Peyer's patch (tissue), 4 donors: Measurements from ENCODE around the gene CAB39L.

Experiments
- POLR2A ChIP-seq, 2 donors: fragments of 450-650 bp; IDR thresholded peaks; one replicate each; pipeline ENCODE4 v1.5.1; 2017; ENCODE audit warnings: antibody characterized with exemption in 2 of 2, mild to moderate bottlenecking in 2 of 2, moderate library complexity in 2 of 2
- TF ChIP-seq, protein P1 (sequence below), 6 experiments: fragments of 450-650 bp in 4 of 6; fragments of 200-600 bp in 2 of 6; sonication (generic) in 1 of 6; IDR thresholded peaks; one replicate each; pipeline ENCODE4 v1.5.1; 2017 to 2019; ENCODE audit warnings: antibody characterized with exemption in 6 of 6, mild to moderate bottlenecking in 3 of 6, moderate library complexity in 1 of 6

DNA sequence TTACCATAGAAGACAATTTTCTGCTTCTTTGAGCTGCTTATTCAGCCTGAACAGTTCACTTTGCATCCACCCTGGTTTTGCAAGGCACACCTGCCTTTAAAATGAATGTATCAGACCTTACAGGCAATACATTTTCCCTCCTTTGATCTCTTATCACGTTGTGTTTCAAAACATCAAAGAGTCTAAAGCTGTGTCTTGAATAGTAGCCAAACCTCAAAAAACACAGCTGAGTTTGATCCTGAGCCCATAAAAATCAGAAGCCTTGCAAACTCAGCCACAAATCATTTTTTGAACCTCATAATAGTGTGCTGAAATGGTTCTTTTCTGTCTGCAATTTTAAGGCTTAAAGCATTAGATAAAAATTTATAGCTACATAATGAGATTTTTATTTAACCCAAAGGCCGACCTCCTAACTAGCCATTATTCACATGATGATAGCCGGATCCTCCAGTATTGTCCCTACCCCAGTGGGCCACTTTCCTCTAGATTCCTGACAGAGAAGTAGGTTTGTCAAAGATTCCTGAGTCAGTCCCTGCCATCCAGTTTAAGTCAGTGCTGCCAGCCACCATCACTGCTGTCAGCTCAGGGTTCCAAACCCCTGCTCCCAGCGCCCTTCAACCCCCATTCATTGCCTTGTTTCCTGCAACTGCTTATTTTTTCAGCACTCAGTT is 71.8 kb downstream of the CAB39L start:
- TF ChIP-seq, protein P1, sequence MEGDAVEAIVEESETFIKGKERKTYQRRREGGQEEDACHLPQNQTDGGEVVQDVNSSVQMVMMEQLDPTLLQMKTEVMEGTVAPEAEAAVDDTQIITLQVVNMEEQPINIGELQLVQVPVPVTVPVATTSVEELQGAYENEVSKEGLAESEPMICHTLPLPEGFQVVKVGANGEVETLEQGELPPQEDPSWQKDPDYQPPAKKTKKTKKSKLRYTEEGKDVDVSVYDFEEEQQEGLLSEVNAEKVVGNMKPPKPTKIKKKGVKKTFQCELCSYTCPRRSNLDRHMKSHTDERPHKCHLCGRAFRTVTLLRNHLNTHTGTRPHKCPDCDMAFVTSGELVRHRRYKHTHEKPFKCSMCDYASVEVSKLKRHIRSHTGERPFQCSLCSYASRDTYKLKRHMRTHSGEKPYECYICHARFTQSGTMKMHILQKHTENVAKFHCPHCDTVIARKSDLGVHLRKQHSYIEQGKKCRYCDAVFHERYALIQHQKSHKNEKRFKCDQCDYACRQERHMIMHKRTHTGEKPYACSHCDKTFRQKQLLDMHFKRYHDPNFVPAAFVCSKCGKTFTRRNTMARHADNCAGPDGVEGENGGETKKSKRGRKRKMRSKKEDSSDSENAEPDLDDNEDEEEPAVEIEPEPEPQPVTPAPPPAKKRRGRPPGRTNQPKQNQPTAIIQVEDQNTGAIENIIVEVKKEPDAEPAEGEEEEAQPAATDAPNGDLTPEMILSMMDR (IDR thresholded peaks at IDR 0.05), result no peak
- no peak for TF ChIP-seq POLR2A (IDR thresholded peaks at IDR 0.05)
